Measurements from ENCODE around the gene MBOAT2.

DNA sequence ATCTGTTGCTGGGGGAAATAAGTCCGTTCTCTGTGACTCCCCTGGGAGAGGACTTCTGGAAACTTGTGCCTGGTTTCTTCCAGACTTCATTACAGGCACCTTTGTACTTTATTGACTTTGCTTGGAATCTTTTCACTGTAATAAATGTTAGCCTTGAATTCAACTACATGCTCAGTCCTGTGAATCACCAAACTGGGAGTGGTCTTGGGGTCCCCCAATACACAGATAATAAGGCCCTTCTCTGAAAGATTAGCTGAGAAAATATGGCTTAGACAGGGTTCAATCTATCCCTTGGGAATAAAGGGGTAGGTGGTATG is 117.3 kb downstream of the MBOAT2 start:
- TF ChIP-seq EP300 (IDR thresholded peaks at IDR 0.05) (no peak), POLR2AphosphoS5 (IDR thresholded peaks at IDR 0.05) (no peak), POLR2A (IDR thresholded peaks at IDR 0.05) (no peak)
